GM19395 (cell line): ENCODE results near the gene SIPA1L3.
A peak's percentile ranks its signal among the peaks of the same experiment; 100 is the strongest.
"Not testable (repeated sequence)": the region's sequence is repeated elsewhere in the genome, so short reads cannot be mapped to it uniquely, and the experiment has no call there.

Experiments used
- ATAC-seq: cut with Tn5 transposase; IDR thresholded peaks from one replicate; pipeline ENCODE4 v1.9.1; 2021; ENCODE audit warnings: mild to moderate bottlenecking, moderate library complexity; ENCODE audit not compliant: unreplicated experiment

SIPA1L3 gene

DNA sequence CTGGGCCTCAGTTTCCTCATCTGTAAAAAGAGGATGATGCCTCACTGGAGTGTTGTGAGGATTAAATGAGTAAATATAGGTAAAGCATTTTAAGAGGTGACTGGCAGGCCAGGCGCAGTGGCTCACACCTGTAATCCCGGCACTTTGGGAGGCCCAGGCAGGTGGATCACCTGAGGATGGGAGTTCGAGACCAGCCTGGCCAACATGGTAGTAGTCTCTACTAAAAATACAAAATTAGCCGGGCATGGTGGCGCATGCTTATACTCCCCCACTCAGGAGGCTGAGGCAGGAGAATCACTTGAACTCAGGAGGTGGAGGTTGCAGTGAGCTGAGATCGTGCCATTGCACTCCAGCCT lies 317.8 kb downstream of the SIPA1L3 start:
- not testable (repeated sequence) for ATAC-seq

DNA sequence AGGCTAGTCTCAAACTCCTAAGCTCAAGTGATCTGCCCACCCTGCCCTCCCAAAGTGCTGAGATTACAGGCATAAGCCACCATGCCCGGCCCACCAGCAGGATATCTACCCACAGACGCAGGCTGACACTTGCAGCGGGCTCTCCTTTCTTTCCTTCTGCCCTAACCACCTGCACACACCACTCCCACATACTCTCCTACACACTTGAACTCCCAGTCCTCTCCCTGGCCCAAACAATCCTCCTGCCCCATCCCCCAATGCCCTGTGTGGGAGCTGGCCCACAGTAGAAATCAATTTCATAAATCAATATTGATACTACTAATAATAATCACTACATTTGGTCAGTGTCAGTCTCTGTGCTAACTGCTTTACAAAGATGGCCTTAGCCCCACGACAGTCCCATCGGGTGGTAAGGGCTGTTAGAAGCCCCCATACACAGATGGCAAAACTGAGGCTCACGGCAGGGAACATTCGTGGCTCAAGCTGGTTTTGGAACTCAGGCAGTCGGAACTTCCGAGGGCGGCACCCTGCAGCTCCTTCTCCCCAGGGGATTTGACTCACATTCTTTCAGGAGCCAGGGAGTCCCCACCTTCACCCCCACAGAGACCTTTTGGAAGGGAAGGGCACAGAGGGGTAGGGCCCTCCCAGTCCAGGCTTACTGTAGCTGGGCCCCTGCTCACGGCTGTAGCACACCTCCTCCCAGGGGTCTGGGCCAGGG lies 320.4 kb downstream of the SIPA1L3 start:
- ATAC-seq: no peak

DNA sequence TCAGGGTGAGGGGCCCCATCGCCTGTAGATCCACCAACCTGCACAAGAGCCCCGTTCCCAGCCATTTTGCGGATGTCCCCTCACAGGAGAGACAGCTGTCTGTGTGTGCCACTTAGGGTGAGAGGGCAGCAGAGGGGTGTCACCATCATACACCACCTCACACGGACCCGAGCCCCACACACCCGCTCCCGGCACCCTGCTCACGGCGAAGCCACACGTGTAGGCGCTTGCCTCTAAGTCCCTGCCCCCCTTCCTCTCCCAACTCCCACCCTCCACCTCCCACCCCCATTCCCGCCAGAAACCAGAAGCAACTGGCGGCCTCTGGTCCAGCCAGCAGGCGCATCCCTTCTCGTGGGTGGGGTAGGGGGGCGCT lies 321.0 kb downstream of the SIPA1L3 start:
- no peak for ATAC-seq

DNA sequence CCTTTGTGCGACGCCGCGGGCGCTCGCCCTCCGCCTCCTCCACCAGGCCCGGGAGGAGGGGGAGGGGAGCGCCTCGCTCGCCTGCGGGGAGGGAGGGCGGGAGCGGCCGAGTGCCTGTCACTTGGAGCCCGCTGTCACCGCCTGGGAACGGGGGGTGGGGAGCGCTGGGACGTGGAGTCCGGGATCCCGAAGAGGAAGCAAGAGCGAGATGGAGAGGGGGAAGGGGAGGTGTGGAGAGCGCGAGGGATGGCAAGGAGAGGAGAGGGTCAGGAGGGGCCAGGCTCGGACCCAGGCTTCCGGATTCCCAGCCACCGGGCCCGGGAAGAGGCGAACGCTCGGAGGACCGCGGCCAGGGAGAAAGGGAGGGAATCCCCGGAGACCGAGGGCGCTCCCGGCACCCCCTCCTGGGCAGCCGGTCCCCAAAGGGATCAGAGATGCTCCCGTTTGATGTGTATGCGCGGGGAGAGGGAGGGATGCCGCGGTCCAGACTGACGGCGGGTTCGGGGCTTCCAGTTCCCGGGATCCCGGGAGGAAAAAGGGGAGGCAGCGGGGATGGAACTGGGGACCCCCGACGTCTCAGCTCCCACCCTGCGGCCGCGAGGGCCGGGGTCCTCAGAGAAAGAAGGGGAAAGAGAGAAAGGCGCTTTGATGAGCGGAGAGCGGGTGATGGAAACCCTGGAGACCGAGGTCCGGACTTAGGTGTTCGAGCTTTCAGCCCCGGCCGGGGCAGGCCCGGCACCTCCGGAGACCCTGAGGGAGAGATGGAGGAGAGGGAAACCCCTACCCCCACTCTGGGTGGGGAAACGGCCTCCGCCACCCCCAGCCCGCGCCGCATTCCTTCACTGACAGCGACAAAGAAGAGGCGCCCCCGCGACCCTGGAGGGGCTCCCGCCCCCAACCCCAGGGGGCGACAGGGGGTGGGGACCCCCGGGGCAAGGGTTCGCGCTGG lies 321.8 kb downstream of the SIPA1L3 start:
- ATAC-seq: no peak

DNA sequence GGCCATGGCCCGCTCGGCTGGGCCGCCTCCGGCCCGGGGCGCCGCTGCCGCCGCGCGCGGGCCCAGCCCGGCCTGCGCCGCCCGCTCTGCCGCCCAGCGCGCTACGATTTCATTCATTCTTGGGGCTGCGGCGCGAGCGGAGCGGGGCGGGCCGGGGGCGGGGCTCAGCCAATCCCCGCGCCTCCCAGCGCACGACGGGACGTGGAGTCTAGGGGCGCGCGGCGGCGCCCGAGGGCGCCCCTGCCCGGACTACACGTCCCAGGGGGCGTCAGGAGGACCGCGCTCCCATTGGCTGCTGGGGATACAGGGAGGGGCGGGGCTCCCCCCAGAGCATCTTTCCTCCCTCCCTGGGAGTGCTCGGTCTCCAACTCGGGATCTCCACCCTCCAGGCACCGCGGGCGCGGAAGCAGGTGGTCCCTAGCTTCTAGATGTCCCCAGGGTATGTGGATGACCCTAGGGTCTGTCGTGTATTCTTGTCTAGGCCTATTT lies 322.6 kb downstream of the SIPA1L3 start:
- peak; percentile 61 for ATAC-seq

DNA sequence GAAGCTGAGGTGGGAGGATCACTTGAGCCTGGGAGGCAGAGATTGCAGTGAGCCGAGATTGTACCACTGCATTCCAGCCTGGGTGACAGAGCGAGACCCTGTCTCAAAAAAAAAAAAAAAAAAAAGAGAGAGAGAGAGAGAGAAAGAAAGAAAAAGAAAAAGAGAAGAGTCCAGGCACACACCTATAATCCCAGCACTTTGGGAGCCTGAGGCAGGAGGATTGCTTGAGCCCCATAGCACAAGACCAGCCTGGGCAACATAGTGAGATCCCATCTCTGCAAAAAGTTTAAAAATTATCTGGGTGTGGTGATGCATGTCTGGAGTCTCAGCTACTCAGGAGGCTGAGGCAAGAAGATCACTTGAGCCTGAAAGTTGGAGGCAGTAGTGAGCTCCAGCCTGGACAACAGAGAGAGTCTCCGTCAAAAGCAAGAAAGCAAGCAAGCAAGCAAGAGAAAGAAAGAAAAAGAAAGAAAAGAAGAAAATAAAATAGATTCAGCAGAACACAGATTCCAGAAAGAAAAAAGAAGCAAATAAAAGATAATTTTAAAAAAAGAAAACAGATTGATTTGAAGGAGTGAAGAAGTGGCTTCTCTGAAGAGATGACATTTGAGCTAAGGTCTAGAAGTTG lies 323.6 kb downstream of the SIPA1L3 start:
- ATAC-seq: not testable (repeated sequence)

DNA sequence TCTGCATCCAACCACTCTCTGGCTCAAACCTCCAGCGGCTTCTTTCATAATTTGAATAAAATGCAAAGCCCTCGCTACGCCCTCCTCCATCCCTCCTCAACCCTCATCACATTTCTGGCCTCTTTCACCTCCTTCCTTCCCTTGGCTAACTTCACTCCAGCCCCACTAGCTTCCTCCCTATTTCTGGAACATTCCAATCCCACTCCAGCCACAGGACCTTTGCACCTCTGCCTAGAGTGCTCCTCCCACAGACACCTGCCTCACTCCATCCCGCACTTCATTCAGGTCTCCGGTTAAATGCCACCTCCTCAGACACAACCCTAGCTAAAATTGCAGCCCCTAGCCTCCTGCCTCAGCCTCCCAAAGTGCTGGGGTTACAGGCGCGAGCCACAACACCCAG lies 324.9 kb downstream of the SIPA1L3 start:
- ATAC-seq: no peak

DNA sequence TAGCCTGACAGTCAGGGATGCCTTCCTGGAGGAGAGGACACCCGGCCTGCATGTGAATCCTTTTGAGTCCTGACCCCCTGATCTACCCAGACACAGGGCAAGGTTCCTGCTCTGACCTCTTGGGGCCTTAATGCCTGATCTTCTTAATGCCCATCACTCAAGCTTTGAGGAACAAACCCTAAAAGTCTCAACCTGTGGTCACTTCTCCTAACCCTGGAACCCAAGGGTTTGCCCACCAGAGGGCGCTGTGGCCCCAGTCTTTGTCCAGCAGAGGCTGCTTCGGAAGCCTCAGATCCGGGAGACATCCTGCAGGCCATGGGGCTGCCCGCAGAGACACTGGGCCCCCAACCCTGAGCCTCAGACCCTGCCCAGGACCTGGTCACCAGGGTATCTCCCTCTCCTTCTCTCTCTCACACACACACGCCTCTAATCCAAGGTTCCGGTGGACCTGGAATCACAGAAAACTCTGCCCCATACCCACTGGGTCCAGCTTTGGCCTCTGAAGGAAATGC lies 326.8 kb downstream of the SIPA1L3 start:
- no peak for ATAC-seq

DNA sequence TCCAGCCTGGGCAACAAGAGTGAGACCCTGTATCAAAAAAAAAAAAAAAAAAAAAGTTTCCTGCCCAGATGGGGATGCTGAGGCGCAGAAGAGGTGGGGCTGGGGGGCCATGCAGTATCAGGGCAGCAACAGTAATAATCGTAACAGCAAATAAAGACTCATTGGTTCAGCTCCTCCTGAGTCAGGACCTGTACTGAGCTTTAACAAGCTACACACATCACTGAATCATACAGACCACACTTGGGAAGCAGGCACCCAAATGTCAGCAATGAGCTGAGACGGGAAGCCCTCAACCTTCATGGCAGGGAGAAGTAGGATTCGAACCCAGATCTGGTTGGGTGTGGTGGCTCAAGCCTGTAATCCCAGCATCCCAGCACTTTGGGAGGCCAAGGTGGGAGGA lies 327.6 kb downstream of the SIPA1L3 start:
- no peak for ATAC-seq

DNA sequence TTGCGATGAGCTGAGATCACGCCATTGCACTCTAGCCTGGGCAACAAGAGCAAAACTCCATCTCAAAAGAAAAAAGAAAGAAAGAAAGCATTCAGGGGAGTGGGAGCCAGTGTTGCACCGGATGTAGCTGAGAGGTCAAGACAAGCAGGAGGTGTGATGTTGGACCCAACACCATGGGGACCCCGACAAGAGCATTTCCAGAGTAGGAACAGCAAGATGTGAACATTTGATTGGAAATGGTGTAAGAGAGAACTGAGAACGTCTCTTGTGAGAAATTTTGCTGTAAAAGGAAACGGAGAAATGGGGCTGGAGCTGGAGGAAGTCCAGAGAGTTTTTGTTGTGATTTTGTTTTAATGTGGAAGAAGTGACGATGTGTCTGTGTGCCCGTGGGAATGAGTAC lies 332.8 kb downstream of the SIPA1L3 start:
- no peak for ATAC-seq

DNA sequence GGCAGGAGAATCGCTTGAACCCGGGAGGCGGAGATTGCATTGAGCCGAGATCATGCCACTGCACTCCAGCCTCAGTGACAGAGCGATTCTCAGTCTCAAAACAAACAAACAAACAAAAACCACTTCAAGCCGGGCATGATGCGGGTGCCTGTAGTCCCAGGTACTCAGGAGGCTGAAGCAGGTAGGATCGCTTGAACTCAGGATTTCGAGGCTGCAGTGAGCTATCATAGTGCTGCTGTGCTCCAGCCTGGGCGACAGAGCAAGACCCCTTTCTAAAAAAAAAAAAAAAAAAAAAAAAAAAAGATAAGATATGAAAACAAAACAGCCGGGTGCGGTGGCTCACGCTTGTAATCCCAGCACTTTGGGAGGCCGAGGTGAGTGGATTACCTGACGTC lies 336.3 kb downstream of the SIPA1L3 start:
- ATAC-seq: no peak

DNA sequence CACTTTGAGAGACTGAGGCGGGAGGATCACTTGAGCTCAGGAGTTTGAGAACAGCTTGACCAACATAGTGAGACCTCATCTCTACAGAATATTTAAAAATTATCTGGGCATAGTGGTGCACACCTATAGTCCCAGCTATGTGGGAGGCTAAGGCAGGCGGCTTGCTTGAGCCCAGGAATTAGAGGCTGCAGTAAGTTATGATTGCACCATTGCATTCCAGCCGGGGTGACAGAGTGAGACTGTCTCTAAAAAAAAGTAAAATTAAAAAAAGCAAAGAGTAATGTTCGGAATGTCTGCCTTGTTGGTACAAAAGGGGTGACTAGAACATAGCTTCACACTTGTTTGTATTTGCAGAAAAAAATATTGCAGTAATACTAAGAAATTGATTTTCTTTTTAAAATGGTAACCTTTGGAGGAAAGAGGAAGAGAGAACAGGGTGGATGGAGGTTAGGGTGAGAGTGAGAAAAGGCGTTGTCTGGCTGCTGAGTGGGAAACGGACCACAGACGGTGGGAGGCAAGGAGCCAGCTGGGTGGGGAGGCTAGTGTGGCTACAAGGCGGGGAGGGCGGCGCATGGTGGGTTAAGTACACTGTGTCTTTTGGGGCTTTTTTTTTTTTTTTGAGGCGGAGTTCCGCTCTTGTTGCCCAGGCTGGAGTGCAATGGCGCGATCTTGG lies 339.0 kb downstream of the SIPA1L3 start:
- ATAC-seq: no peak

DNA sequence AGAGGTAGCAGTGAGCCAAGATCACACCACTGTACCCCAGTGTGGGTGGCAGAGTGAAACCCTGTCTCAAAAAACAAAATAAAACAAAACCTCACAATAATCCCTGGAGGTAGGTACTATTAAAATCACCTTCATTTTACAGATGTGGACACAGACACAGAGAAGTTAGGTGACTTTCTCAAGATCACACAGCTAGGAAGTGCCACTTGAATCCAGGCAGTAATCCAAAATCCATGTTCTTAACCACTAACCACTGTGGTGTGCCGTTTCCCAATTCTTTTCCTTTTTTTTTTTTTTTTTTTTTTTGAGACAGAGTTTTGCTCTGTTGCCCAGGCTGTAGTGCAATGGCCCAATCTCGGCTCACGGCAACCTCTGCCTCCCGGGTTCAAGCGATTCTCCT lies 340.1 kb downstream of the SIPA1L3 start:
- no peak for ATAC-seq

DNA sequence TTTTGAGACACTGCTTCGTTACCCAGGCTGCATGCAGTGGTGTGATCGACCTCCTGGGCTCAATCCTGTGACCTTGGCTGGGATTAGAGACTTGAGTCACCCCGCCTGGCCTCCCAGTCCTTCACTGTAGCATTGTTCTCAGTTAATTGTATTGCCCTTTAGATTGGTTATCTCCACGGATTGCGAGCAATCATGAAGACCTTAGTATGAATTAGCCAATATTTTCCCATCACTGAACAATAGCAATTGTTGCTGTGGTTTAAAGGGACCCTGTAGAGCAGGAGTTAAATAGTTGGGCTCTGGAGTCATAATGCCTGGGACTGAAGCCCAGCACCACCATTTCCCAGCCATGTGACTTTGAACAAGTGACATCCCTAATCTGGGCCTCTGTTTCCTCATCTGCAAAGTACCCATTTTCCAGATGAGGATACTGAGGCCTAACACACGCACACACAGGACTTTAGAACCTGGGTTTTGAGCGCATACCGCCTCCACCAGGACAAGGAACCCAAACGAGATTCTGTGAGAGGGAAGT lies 340.8 kb downstream of the SIPA1L3 start:
- no peak for ATAC-seq

DNA sequence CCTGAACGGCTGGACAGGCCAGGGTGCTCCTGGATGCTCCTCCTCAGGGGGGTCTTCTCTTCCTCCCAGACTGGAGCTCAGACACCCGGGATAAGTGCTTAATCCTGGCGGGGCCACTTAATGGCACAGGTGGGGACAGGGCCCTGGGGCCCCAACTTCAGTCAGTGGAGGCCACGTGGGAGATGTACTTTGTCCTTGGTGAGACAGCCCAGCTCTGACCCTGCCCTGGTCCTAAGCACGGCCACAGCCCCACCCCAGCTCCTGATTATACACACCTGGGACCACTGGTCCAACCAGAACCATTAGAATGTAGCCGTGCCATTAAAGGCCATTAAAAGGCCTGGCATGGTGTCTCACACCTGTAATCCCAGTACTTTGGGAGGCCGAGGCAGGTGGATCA lies 341.4 kb downstream of the SIPA1L3 start:
- no peak for ATAC-seq

DNA sequence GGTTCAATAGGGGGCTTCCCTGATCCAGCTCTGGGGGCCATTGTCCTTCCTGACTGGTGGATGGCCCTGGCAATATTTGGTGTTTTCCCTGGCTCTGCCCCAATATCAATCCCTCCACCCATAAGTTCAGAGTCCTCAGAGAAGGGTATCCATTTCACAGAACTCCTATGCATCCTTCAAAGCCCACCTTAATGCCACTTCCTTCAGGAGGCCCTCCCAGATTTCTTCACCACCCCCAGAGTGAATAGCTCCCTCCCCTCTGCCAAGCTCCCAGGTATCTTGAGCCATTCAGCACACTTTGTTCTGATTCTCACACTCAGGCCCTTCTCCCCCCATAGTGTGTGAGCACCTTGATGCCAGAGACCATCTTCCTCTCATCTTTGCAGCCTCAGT lies 343.4 kb downstream of the SIPA1L3 start:
- ATAC-seq: no peak

DNA sequence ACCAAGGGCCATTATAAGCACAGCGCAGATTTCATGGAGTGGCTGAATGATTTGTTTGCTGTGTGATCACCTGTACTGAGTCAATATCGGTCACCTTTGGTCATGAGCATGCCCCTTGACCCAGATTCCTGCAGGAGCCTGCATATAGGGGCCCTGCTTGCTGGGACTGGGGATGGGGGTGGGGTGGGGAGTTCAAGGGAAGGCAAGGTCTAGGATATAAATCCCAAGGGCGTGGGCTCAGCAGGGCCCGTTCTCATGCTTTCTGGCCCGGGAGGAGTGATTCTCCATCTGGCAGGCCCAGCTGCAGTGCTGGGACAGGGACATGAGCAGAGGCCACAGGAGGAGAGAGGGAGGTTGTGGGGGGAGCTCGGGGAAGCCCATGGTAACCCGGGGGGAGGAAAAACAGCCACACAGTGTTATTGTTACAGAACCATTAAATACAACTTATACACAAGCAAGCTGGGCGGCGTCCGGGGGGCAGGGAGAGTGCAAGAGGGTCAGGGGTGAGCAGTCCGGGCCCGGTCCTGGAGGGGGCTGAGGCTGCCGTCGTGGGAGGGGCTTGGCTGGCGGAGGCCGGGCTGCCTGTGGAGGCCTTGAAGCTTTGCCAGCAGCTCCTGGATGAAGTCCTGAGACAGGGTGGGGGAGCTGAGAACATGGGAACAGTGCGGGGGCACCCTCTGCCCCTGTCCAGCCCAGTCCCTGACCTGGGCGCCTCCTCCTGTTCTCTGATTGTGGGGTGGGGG lies 344.0 kb downstream of the SIPA1L3 start:
- ATAC-seq: no peak

DNA sequence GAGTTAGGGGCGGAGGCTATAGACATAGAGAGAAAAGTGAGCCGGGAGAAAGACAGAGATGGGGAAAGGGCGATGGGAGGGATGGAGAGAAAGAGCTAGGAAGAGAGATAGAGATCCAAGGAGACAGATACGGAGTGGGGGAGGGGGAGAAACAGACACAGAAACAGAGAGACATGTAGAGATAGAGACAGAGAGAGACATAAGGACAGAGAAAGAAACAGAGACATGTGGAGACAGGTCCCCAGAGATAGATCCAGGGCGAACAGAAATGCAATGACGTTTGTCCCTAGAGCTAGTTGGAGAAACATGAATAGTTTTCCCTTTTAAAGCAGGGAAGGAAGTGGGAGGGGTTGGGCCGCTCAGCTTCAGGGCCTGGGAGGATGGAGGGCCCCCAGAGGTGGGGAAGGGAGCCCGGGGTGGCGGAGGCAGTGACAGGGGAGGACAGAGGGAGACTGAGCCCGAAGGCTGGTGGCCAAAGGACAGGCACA lies 344.6 kb downstream of the SIPA1L3 start:
- ATAC-seq: no peak

DNA sequence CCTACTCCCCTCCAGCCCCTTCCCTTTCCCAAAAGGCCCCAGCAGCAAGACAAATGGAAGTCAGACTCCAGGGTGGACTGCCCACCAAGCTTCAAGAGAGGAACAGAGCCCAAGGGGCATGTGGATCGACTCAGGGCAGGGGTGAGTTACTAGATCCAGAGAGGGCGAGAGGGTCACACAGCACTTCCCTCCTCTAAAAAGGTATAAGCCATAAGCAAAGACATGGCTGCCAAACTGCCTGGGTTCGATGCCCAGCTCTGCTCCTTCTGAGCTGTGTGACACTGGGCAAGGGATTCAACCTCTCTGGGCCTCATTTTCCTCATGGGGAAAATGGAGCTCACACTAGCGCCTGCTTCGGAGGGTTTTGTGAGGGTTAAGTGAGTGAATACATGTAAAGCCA lies 345.4 kb downstream of the SIPA1L3 start:
- no peak for ATAC-seq
